Fibroblast of lung (primary cell): Measurements from ENCODE around the gene RBM20. TPM values are rescaled to one million over a fixed set of nuclear protein-coding genes. Genes with fewer than 3 reads are reported as not detected.

Experiments
- DNase-seq, 2 donors: peaks; one replicate each; pipeline versions ENCODE4 v3.0.0 to v3.0.0-alpha.2; 2010; ENCODE audit warnings: low read depth in 2 of 2
- H2AFZ ChIP-seq: 2 replicates; pipeline ENCODE4 v1.5.1; 2012; ENCODE audit warnings: low read length, control low read depth, inconsistent platforms
- H3K27ac ChIP-seq: 2 replicates; pipeline ENCODE4 v1.5.1; 2011; ENCODE audit warnings: low read length, control low read depth; ENCODE audit not compliant: insufficient read depth
- H3K27me3 ChIP-seq: 2 replicates; pipeline ENCODE4 v1.5.1; 2011; ENCODE audit warnings: mild to moderate bottlenecking, low read length; ENCODE audit not compliant: control insufficient read depth, insufficient read depth
- H3K36me3 ChIP-seq: 2 replicates; pipeline ENCODE4 v1.5.1; 2011; ENCODE audit warnings: low read length; ENCODE audit not compliant: control insufficient read depth, insufficient read depth
- H3K4me1 ChIP-seq: 2 replicates; pipeline ENCODE4 v1.5.1; 2011; ENCODE audit warnings: low read length; ENCODE audit not compliant: control insufficient read depth, insufficient read depth; ENCODE audit errors: extremely low read depth
- H3K4me2 ChIP-seq: 2 replicates; pipeline ENCODE4 v1.5.1; 2011; ENCODE audit warnings: low read length, control low read depth; ENCODE audit not compliant: insufficient read depth; ENCODE audit errors: extremely low read depth
- H3K4me3 ChIP-seq, 4 experiments: fragments of 200-600 bp in 1 of 4; sonication (generic) in 1 of 4; replicated peaks in 1 of 4; 2 replicates each; pipeline ENCODE4 v1.5.1; 2011 to 2016; ENCODE audit warnings: low read length in 4 of 4, low read depth in 3 of 4, mild to moderate bottlenecking in 3 of 4, control low read depth in 2 of 4, inconsistent platforms in 1 of 4, mixed read lengths in 1 of 4; ENCODE audit not compliant: insufficient read depth in 1 of 4; ENCODE audit errors: control extremely low read depth in 1 of 4
- H3K79me2 ChIP-seq: 2 replicates; pipeline ENCODE4 v1.5.1; 2012; ENCODE audit warnings: mild to moderate bottlenecking, low read length, inconsistent platforms; ENCODE audit not compliant: control insufficient read depth, insufficient read depth
- H3K9ac ChIP-seq: 2 replicates; pipeline ENCODE4 v1.5.1; 2011; ENCODE audit warnings: mild to moderate bottlenecking, low read length, control low read depth; ENCODE audit not compliant: insufficient read depth
- H3K9me3 ChIP-seq: 2 replicates; pipeline ENCODE4 v1.5.1; 2012; ENCODE audit warnings: low read depth, low read length; ENCODE audit not compliant: control insufficient read depth, insufficient read depth
- H4K20me1 ChIP-seq: 2 replicates; pipeline ENCODE4 v1.5.1; 2011; ENCODE audit warnings: low read length; ENCODE audit not compliant: control insufficient read depth, insufficient read depth; ENCODE audit errors: extremely low read depth
- CTCF ChIP-seq, 2 donors: IDR thresholded peaks in 1 of 2; conservative IDR thresholded peaks in 1 of 2; 1 replicate in 1 of 2; 2 replicates in 1 of 2; pipeline ENCODE4 v1.5.1; 2011 to 2012; ENCODE audit warnings: low read length in 2 of 2, control low read depth in 1 of 2, inconsistent platforms in 1 of 2, low read depth in 1 of 2, mild to moderate bottlenecking in 1 of 2
- EZH2 ChIP-seq: IDR thresholded peaks from 2 replicates; pipeline ENCODE4 v1.5.1; 2012; ENCODE audit warnings: low read length, control low read depth, mild to moderate bottlenecking; ENCODE audit errors: missing control alignments
- polyA plus RNA-seq, 2 donors: library from polyadenylated mRNA; depleted of rRNA in 1 of 2; stranded (reverse) in 1 of 2; unstranded in 1 of 2; fragments of >200 nt; gene quantifications; 2 replicates each; pipeline ENCODE4 v1.2.1, GENCODE V29; 2011 to 2012; ENCODE audit warnings: missing spikeins in 1 of 2
- total RNA-seq: library from RNA; depleted of rRNA; stranded (reverse); fragments of >200 nt; gene quantifications from 2 replicates; pipeline ENCODE4 v1.2.1, GENCODE V29; 2014

The RBM20 gene
- total and polyA plus RNA-seq, 2 donors (not counting 1 experiment from before 2014, with no cell fraction given) = under 0.01 to 0.05 TPM

DNA sequence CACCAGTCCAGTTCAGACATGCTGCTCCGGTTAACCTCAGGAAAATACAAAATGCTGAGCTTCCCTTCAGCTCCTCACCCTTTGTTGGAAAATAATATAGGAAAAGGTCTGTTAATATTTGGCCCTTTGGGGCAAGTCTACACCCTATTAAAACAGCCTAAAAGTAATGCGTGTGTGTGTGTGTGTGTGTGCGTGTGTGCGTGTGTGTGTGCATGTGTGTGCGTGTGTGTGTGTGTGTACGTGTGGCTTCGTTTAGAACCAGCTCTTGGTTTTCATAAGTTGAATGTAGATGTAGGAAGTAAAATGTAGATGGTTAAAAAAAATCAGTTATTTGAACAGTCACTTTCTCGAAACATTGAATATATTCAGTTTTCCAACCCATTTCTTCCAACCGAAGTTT is 166.5 kb downstream of the RBM20 start:
- H3K4me2 ChIP-seq = no peak overlapping the region
- H3K79me2 ChIP-seq = no peaks in the 10 kb centered on the region
- H3K27ac ChIP-seq = no peak overlapping the region
- no peaks in the 10 kb centered on the region for H3K27me3 ChIP-seq
- no peak for TF ChIP-seq CTCF (conservative IDR thresholded peaks at IDR 0.05 in 1 of 2, IDR thresholded peaks at IDR 0.05 in 1 of 2; ENCODE audit: low read depth in 1 of 2, low read length in 2 of 2)
- no peak for TF ChIP-seq EZH2
- no peak overlapping the region for H2AFZ ChIP-seq
- DNase-seq = no peak
- no peak overlapping the region for H3K4me3 ChIP-seq
- H3K4me1 ChIP-seq = no peaks in the 10 kb centered on the region
- no peak overlapping the region for H3K9ac ChIP-seq
- no peaks in the 10 kb centered on the region for H3K9me3 ChIP-seq
- H4K20me1 ChIP-seq = no peaks in the 10 kb centered on the region
- no peaks in the 10 kb centered on the region for H3K36me3 ChIP-seq

DNA sequence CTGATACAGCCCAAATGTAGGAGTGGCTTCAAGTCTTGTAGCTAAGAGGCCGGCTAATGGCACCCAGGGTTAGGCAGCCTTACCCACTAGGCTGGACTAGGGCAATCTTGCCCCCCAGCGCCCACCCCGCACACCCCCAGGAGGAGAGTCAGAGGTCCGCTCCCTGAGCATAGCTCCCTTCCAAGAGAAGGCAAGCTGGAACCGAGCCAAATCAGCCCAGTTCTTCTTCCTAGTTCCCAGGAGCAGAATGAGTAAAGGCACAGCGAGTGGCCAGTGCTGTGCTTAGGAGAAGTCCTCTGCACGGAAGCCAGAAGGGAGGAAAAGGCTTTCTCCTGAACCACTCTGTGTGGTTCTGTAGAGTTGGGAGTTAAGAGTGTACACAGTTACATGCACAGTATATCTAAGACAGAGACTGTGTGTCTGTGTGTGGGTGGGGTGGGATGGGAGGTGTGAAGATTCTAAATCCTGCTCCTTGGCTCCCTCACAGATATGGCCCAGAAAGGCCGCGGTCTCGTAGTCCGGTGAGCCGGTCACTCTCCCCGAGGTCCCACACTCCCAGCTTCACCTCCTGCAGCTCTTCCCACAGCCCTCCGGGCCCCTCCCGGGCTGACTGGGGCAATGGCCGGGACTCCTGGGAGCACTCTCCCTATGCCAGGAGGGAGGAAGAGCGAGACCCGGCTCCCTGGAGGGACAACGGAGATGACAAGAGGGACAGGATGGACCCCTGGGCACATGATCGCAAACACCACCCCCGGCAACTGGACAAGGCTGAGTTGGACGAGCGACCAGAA is 167.8 kb downstream of the RBM20 start:
- Histone ChIP-seq H3K4me1 (no peaks in the 10 kb centered on the region), H3K27me3 (no peaks in the 10 kb centered on the region), H4K20me1 (no peaks in the 10 kb centered on the region), H3K4me2 (no peak overlapping the region), H3K36me3 (no peaks in the 10 kb centered on the region), H3K4me3 (no peak overlapping the region), H3K79me2 (no peaks in the 10 kb centered on the region), H3K27ac (no peak overlapping the region), H3K9ac (no peak overlapping the region), H2AFZ (no peak overlapping the region), H3K9me3 (no peaks in the 10 kb centered on the region)
- no peak for DNase-seq
- no peak for TF ChIP-seq EZH2
- no peak for TF ChIP-seq CTCF (conservative IDR thresholded peaks at IDR 0.05 in 1 of 2, IDR thresholded peaks at IDR 0.05 in 1 of 2; ENCODE audit: low read depth in 1 of 2, low read length in 2 of 2)

DNA sequence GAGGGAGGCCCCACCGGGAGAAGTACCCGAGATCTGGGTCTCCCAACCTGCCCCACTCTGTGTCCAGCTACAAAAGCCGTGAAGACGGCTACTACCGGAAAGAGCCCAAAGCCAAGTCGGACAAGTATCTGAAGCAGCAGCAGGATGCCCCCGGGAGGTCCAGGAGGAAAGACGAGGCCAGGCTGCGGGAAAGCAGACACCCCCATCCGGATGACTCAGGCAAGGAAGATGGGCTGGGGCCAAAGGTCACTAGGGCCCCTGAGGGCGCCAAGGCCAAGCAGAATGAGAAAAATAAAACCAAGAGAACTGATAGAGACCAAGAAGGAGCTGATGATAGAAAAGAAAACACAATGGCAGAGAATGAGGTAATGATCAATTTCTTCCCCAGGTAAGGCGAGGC is 168.4 kb downstream of the RBM20 start:
- Histone ChIP-seq H3K27me3 (no peaks in the 10 kb centered on the region), H3K79me2 (no peaks in the 10 kb centered on the region), H2AFZ (no peak overlapping the region), H3K4me2 (no peak overlapping the region), H3K9me3 (no peaks in the 10 kb centered on the region), H3K27ac (no peak overlapping the region), H3K4me3 (no peak overlapping the region), H3K4me1 (no peaks in the 10 kb centered on the region), H3K9ac (no peak overlapping the region), H3K36me3 (no peaks in the 10 kb centered on the region), H4K20me1 (no peaks in the 10 kb centered on the region)
- DNase-seq = no peak
- TF ChIP-seq EZH2 (no peak), CTCF (conservative IDR thresholded peaks at IDR 0.05 in 1 of 2, IDR thresholded peaks at IDR 0.05 in 1 of 2; ENCODE audit: low read depth in 1 of 2, low read length in 2 of 2) (no peak)
